ENCODE results near the gene OR52E6.

The OR52E6 gene

DNA sequence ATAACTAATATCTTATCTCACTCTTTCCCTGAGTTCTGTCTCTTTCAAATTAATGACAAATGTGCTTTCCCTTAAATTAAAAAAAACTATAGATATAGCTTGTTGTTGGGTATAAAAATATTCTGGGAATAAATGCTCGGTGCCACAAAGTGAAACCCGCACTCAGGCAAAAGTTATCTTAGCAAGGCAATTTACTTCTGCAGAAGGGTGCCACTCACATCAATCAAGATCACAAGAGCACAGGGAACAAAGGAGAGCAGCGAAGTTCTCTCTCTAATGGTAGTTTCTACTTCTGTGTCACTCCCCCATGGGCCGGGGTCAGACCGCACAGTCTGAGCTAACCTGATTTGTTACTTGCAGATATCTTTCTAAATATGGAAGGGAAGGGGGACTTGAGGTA is 37.7 kb downstream of the OR52E6 start:
- DNase-seq (ENCODE audit: low read depth, low spot score): no peak

DNA sequence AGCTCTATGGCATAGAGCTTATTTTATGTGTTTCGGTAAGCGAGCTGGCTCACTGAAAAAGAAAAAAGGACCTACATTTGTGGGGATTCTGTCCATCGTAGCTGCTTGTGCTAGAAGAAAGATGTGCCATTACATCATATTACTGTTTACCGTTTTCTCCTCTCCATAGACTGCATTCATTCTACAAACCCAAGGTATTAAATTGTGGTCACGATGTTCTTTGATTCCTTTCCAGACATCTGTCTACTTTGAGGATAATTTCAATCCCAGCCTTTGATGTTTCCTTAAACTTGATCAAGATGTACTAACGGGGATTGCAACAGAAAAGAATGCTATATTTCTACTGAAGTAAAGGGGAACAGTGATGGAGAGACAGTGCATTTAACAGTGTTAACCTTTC is 45.2 kb downstream of the OR52E6 start:
- no peak for DNase-seq (ENCODE audit: low read depth, low spot score)

DNA sequence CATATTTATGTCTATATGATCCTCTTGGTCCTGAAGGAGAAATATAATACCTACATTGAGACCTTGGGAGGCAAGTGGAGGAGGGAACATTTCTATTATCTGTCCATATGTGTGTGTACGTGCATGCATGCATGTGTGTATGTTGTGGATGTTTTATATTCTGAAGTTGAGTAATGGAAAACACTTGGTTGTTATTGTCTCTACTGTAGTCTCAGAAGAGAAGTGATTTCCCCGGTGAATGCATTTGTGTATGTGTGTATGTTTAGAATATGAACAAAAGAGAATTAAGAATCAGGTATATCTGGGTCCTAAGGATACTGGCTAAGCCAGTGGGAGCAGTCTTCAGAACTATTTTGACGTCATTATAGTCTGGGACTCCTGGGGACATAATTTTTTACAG is 50.5 kb downstream of the OR52E6 start, which contains the start of gene OR52N1:
Gene OR52N1, minus strand, starts transcription at position 101 of the 400 bp plus-strand sequence. CDS start 2,449 bp downstream, outside the sequence.
- no peak for DNase-seq (ENCODE audit: low read depth, low spot score)
